Lower leg skin (tissue), 4 donors: ENCODE results near the gene GPC1. TPM values are rescaled to one million over a fixed set of nuclear protein-coding genes. Genes with fewer than 3 reads are reported as not detected.

ENCODE experiments used
- DNase-seq, 2 donors: peaks; one replicate each; pipeline ENCODE4 v3.0.0-alpha.2; 2019; ENCODE audit warnings: low spot score in 2 of 2
- H3K4me3 ChIP-seq: fragments of 200-600 bp; sonication (generic); 2 replicates; pipeline ENCODE4 v1.5.1; 2017; ENCODE audit warnings: mild to moderate bottlenecking, low read depth; ENCODE audit not compliant: poor library complexity, severe bottlenecking
- POLR2A ChIP-seq, 2 donors: fragments of 450-650 bp; IDR thresholded peaks; one replicate each; pipeline ENCODE4 v1.6.1; 2016 to 2017; ENCODE audit warnings: antibody characterized with exemption in 2 of 2, mild to moderate bottlenecking in 1 of 2, moderate library complexity in 1 of 2
- WGBS, 2 donors: methylation state at CpG; one replicate each; pipeline ENCODE4 v1.1.5; 2018; 5-methylcytosine and 5-hydroxymethylcytosine counted together
- intact Hi-C: fragments of 100-400 bp; cut with DNase I; formaldehyde crosslinking; loops from one replicate; pipeline ENCODE4 v1.15.0; 2023; ENCODE audit warnings: low total_unique reads
- total RNA-seq, 4 donors: library from RNA; depleted of rRNA; stranded (reverse); fragments of >200 nt; gene quantifications; one replicate each; pipeline ENCODE4 v1.1.0, GENCODE V29; 2016
- TF ChIP-seq, protein P1 (sequence below), 3 donors: fragments of 450-650 bp; IDR thresholded peaks; one replicate each; pipeline ENCODE4 v1.5.1; 2016; ENCODE audit warnings: antibody characterized with exemption in 3 of 3, mild to moderate bottlenecking in 3 of 3, moderate library complexity in 2 of 3

Gene GPC1
- total RNA-seq, 4 donors from 2014 or later: 87.6 to 145 (median 114) TPM

GRCh38 chr2:240466579-240467148 is 31.2 kb downstream of the GPC1 start:
- no peak overlapping the region for H3K4me3 ChIP-seq
- DNase-seq: peak in 1 of 2 donors; percentile 84
- intact Hi-C loops: no loop called here
- WGBS, 2 donors: 71 to 77% methylated on average over 13 to 18 of the region's 19 CpGs
- TF ChIP-seq POLR2A (IDR thresholded peaks at IDR 0.05): no peak
- TF ChIP-seq, protein P1, sequence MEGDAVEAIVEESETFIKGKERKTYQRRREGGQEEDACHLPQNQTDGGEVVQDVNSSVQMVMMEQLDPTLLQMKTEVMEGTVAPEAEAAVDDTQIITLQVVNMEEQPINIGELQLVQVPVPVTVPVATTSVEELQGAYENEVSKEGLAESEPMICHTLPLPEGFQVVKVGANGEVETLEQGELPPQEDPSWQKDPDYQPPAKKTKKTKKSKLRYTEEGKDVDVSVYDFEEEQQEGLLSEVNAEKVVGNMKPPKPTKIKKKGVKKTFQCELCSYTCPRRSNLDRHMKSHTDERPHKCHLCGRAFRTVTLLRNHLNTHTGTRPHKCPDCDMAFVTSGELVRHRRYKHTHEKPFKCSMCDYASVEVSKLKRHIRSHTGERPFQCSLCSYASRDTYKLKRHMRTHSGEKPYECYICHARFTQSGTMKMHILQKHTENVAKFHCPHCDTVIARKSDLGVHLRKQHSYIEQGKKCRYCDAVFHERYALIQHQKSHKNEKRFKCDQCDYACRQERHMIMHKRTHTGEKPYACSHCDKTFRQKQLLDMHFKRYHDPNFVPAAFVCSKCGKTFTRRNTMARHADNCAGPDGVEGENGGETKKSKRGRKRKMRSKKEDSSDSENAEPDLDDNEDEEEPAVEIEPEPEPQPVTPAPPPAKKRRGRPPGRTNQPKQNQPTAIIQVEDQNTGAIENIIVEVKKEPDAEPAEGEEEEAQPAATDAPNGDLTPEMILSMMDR (IDR thresholded peaks at IDR 0.05): no peak

- intact Hi-C loops: no loop called here
Measured at GRCh38 chr2:240467149-240467642, 31.7 kb downstream of the GPC1 start.

GRCh38 chr2:240467659-240468302 is 32.3 kb downstream of the GPC1 start:
- TF ChIP-seq POLR2A (IDR thresholded peaks at IDR 0.05): no peak
- TF ChIP-seq, protein P1 (IDR thresholded peaks at IDR 0.05): no peak
- intact Hi-C loops: no loop called here
- DNase-seq: peak; percentile 14 to 82
- 42 to 62% methylated on average over 14 to 22 of the region's 22 CpGs for WGBS, 2 donors
- no peak overlapping the region for H3K4me3 ChIP-seq

More at GRCh38 chr2:240467149-240467642, 31.7 kb downstream of the GPC1 start:
- peak; percentile 12 to 83 for DNase-seq
- TF ChIP-seq, protein P1 (IDR thresholded peaks at IDR 0.05): no peak
- no peak for TF ChIP-seq POLR2A (IDR thresholded peaks at IDR 0.05)
- WGBS, 2 donors: 73 to 79% methylated on average over 4 to 12 of the region's 12 CpGs
- no peak overlapping the region for H3K4me3 ChIP-seq

DNA sequence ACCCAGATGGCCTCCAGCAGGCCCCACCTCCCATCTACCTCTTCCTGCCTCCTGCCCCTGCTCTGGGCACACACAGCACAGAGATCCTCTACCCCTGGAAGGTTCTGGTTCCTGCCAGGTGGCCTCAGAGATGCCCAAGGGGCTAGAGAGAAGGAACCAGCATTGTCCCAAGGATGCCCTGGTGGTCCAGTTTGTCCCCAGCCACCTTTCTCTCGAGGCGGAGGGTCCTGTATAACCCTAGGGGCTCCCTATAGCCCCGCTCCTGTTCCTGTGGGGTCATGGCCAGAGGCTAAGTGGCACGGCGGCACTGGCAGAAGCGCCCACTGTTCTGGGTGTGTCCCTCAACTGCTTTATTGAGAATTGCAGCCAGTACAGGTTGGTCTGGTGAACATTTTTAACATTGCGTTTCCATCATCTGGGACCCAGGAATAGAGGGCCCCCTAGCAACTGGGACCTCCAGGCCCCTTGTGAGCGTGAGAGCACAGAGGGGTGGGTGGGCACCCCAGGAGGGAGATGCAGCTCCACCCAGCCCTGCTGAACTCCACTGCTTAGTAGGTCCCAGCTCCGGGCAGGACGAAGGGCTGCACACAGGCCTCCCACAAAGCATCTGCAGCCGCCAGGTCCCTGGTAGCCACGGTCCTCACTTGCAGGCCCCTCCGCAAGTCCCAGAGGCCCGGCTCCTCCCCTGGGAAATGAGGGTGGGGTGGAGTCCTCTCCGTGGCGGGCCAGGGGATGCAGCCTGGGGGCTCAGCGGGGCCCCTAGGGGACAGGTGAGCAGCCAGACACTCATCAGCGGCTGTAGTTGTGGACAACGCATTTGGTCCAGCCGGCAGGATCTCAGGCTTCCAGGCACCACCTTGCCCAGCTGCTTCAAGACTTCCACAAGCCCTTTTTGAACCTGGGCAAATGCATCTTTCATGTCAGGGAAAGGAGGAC is 33.1 kb downstream of the GPC1 start:
- intact Hi-C loops: no loop called here
- WGBS, 2 donors: 35 to 39% methylated on average over 12 to 20 of the region's 20 CpGs
- peak; percentile 12 to 87 for DNase-seq
- H3K4me3 ChIP-seq: no peak overlapping the region
- TF ChIP-seq POLR2A (IDR thresholded peaks at IDR 0.05): no peak
- TF ChIP-seq, protein P1 (IDR thresholded peaks at IDR 0.05): no peak

DNA sequence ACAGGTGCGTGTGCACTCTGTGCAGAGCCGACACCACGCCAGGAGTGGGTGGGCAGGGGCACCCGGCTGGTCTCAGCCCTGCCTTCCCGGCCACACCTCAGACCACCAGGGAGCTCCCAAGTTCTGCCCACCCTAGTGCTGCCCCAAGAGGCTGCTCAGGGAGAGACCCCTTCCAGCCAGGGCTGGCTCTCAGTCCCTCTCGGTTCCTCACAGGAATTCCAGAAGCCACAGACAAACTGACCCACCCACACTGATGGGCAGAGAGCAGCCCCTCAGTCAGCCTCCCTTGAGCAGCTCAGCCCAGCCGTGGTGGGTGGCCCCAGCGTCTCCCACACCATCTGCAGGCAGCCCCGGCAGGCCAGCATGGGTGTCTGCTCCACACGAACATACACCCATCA is 33.8 kb downstream of the GPC1 start:
- TF ChIP-seq, protein P1 (IDR thresholded peaks at IDR 0.05): no peak
- TF ChIP-seq POLR2A (IDR thresholded peaks at IDR 0.05): no peak
- intact Hi-C loops: no loop called here
- 18 to 47% methylated on average over 4 to 9 of the region's 10 CpGs for WGBS, 2 donors
- no peak overlapping the region for H3K4me3 ChIP-seq
- peak; percentile 12 to 78 for DNase-seq
